C4-2B (cell line): ENCODE results near the gene NHS.

Experiments
- H3K27ac ChIP-seq: fragments of 450-650 bp; 2 replicates; pipeline ENCODE4 v1.5.1; 2017
- CTCF ChIP-seq: fragments of 450-650 bp; conservative IDR thresholded peaks from 2 replicates; pipeline ENCODE4 v1.5.1; 2017; ENCODE audit warnings: mild to moderate bottlenecking
- ZFX ChIP-seq: fragments of 450-650 bp; IDR thresholded peaks from 2 replicates; pipeline ENCODE4 v1.6.1; 2017

The NHS gene

GRCh38 chrX:17553961-17554482, 179.0 kb downstream of the NHS start:
- TF ChIP-seq ZFX (no peak), CTCF (no peak)
- peak overlapping the region; percentile 22; the same call in 1 of the 2 replicates for H3K27ac ChIP-seq

GRCh38 chrX:17554914-17555313, 179.9 kb downstream of the NHS start:
- no peak for TF ChIP-seq ZFX
- no peak for TF ChIP-seq CTCF
- H3K27ac ChIP-seq, result no peak overlapping the region

GRCh38 chrX:17555846-17556245, 180.8 kb downstream of the NHS start:
- TF ChIP-seq ZFX, result no peak
- no peak for TF ChIP-seq CTCF
- H3K27ac ChIP-seq, result no peak overlapping the region

GRCh38 chrX:17559728-17560379, 184.9 kb downstream of the NHS start:
- TF ChIP-seq CTCF, result peak; percentile 12; the same call in 1 of the 2 replicates
- TF ChIP-seq ZFX, result no peak
- H3K27ac ChIP-seq, result peak overlapping the region; percentile 53; the same call in 1 of the 2 replicates

GRCh38 chrX:17560385-17560784, 185.4 kb downstream of the NHS start:
- H3K27ac ChIP-seq, result peak overlapping the region; percentile 53; the same call in 1 of the 2 replicates
- no peak for TF ChIP-seq CTCF
- no peak for TF ChIP-seq ZFX

GRCh38 chrX:17563076-17563475, 188.1 kb downstream of the NHS start:
- no peak overlapping the region for H3K27ac ChIP-seq
- TF ChIP-seq CTCF, result no peak

GRCh38 chrX:17563515-17563914, 188.5 kb downstream of the NHS start:
- no peak overlapping the region for H3K27ac ChIP-seq
- TF ChIP-seq CTCF (no peak), ZFX (no peak)
